IPS-20b (cell line): ENCODE measurements around the gene ANGPT4.
"Not testable (repeated sequence)": the region's sequence is repeated elsewhere in the genome, so short reads cannot be mapped to it uniquely, and the experiment has no call there.

Experiments used
- H3K27ac ChIP-seq: one replicate; pipeline ENCODE4 v1.5.1; 2013; ENCODE audit warnings: low read length
- H3K27me3 ChIP-seq: 2 replicates; pipeline ENCODE4 v1.6.1; 2013; ENCODE audit warnings: mild to moderate bottlenecking, low read length, inconsistent platforms; ENCODE audit not compliant: insufficient read depth
- H3K36me3 ChIP-seq: 2 replicates; pipeline ENCODE4 v1.6.1; 2013; ENCODE audit warnings: low read depth, mild to moderate bottlenecking, inconsistent platforms, low read length, moderate library complexity; ENCODE audit not compliant: insufficient read depth
- H3K4me1 ChIP-seq: 2 replicates; pipeline ENCODE4 v1.6.1; 2013; ENCODE audit warnings: mild to moderate bottlenecking, control low read depth, inconsistent platforms, low read length, moderate library complexity; ENCODE audit not compliant: insufficient read depth
- H3K4me3 ChIP-seq: 2 replicates; pipeline ENCODE4 v1.5.1; 2013; ENCODE audit warnings: mild to moderate bottlenecking, low read length, inconsistent platforms
- H3K9ac ChIP-seq: 2 replicates; pipeline ENCODE4 v1.6.1; 2013; ENCODE audit warnings: low read depth, mild to moderate bottlenecking, inconsistent platforms, low read length, moderate library complexity
- H3K9me3 ChIP-seq: 2 replicates; pipeline ENCODE4 v1.6.1; 2013; ENCODE audit warnings: mild to moderate bottlenecking, low read depth, low read length, inconsistent platforms; ENCODE audit not compliant: insufficient read depth

Gene ANGPT4

DNA sequence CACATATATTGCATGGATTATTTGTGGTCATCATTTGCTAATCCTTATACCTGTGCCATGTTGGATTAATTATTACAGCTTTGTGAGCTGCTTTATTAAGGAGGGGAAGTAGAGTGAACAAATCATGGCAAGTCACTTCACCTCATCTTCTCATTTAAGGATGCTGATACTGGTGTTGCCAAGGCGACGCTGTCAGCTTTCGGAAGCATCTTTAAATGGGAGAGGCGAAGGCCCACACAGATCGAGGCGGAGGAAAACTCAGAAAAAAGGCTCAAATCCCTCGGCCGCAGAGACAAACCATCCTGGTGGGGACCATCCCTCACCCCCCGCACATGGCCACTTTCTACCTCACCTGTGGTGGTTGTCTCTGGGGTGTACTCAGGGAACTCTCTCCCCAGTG, 47.9 kb downstream of the ANGPT4 start:
- no peaks in the 10 kb centered on the region for H3K9me3 ChIP-seq
- H3K4me3 ChIP-seq = no peak overlapping the region
- no peaks in the 10 kb centered on the region; the same call in 1 of the 2 replicates for H3K27me3 ChIP-seq
- no peaks in the 10 kb centered on the region for H3K36me3 ChIP-seq
- no peak overlapping the region for H3K27ac ChIP-seq
- no peaks in the 10 kb centered on the region for H3K4me1 ChIP-seq
- H3K9ac ChIP-seq = no peak overlapping the region

GRCh38 chr20:865440-865839, 50.7 kb downstream of the ANGPT4 start:
- Histone ChIP-seq H3K36me3 (no peaks in the 10 kb centered on the region), H3K9me3 (no peaks in the 10 kb centered on the region), H3K4me1 (no peaks in the 10 kb centered on the region), H3K27me3 (no peaks in the 10 kb centered on the region), H3K27ac (no peak overlapping the region), H3K9ac (no peak overlapping the region), H3K4me3 (no peak overlapping the region)

GRCh38 chr20:860891-861290, 55.2 kb downstream of the ANGPT4 start:
- Histone ChIP-seq H3K27ac (no peak overlapping the region), H3K27me3 (no peaks in the 10 kb centered on the region), H3K4me3 (no peak overlapping the region), H3K9me3 (no peaks in the 10 kb centered on the region), H3K9ac (no peak overlapping the region), H3K4me1 (no peaks in the 10 kb centered on the region), H3K36me3 (no peaks in the 10 kb centered on the region)

DNA sequence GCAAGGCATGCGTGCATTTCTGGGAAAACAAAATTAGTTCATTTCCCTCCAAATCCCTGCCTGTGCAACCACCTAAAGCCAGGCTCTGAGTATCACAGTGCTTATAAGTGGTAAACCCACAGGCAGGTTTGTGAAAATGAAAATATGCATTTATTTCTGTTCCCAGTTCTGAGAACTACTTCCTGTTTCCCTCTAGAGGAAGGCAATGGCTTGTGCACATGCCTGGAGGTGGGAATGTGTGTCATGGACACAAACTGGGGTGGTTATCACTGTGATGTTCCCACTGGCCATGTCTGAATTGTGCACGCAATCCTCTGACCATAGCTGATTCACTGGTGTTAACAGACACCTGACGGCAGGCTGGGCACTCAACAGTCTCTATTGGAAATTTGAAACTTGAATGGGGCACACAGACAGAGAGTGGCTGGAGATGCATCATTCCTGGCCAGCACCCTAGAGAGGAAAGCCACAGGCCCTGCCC, 56.3 kb downstream of the ANGPT4 start:
- Histone ChIP-seq H3K36me3 (no peaks in the 10 kb centered on the region), H3K4me3 (no peak overlapping the region), H3K27me3 (no peaks in the 10 kb centered on the region), H3K27ac (no peak overlapping the region), H3K4me1 (no peaks in the 10 kb centered on the region), H3K9ac (no peak overlapping the region), H3K9me3 (no peaks in the 10 kb centered on the region)

DNA sequence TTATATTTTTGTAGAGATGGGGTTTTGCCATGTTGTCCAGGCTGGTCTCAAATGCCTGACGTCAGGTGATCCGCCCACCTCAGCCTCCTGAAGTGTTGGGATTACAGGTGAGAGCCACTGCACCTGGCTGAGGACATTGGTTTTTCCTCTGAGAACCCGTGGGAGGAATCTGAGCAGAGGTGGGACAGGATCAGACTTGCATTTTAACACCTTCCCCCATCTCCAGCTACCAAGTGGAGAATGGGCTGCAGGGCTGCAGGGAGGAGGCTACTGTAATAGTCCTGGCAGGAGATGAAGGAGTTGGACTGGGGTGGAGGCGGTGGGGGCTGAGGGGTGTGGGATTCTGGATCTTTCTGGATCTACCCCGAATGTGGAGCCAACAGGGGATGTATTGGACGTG, 58.1 kb downstream of the ANGPT4 start:
- H3K27me3 ChIP-seq = no peaks in the 10 kb centered on the region
- H3K9me3 ChIP-seq = no peaks in the 10 kb centered on the region
- H3K4me3 ChIP-seq = no peak overlapping the region
- H3K27ac ChIP-seq = no peak overlapping the region
- no peaks in the 10 kb centered on the region for H3K36me3 ChIP-seq
- H3K4me1 ChIP-seq = no peaks in the 10 kb centered on the region
- no peak overlapping the region for H3K9ac ChIP-seq

DNA sequence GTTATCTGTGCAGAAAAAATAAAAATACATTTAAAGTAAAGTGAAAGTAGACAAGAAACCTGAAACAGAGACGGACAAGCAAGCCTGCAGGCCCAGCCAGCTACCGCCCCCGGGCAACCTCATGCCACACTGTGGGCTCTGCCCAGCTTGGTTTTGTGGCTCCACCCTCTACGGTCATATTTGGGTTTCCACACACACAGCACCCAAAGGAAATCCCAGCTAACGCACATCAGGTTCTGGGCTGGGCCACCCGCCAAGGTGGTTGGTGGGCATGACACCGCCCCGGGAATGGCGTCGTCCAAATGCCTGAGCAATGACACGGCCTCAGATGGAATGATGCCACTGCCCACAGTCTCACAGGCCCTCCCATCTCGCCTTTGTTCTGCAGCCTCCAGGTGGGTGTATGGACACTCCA, 59.8 kb downstream of the ANGPT4 start:
- no peaks in the 10 kb centered on the region for H3K4me1 ChIP-seq
- H3K9me3 ChIP-seq = no peaks in the 10 kb centered on the region
- H3K27me3 ChIP-seq = no peaks in the 10 kb centered on the region
- H3K36me3 ChIP-seq = no peaks in the 10 kb centered on the region
- no peak overlapping the region for H3K9ac ChIP-seq
- no peak overlapping the region for H3K4me3 ChIP-seq
- H3K27ac ChIP-seq = no peak overlapping the region

DNA sequence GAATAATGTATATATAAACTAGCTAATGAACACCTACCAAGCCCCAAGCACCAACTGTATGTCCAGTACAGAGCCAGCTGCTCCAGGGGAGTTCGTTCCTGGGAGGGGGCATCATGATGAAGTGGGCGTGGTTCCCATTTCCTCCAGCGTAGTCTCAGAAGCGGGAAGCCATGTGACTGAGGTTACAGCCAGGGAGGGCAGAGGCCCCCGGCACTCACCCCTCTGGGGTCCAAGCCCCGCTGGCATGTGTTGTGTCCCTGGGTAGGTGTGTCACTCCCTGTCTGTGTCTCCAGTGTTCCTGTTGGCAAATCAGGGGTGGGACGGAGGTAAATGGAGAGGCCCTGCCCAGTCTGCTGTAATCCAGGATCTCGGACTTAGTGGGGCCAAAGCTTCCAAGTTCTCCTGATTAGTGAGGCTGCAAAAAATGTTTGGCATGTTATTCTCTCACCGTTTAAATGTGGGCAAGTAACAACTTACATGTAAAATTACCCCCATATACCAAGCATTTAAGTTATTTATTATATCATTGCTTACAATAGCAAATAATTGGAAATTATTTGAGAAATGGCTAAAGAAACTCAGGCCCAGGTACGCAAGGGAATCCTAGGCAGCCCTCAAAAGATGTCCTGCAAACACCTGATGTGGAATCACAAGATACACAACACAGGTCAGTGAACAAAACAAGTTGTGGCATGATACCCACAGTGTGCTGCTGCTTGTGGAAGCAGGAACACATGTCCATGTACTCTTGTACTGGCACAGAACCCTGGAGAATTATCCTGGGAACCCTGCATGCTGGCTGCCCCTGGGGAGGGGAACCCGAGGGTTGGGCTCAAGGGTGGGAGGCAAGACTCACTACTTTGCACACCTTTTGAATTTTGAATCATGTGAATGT, 60.4 kb downstream of the ANGPT4 start:
- H3K4me1 ChIP-seq = no peaks in the 10 kb centered on the region
- no peak overlapping the region for H3K9ac ChIP-seq
- H3K36me3 ChIP-seq = no peaks in the 10 kb centered on the region
- no peak overlapping the region for H3K27ac ChIP-seq
- H3K4me3 ChIP-seq = no peak overlapping the region
- no peaks in the 10 kb centered on the region for H3K27me3 ChIP-seq
- no peaks in the 10 kb centered on the region for H3K9me3 ChIP-seq

GRCh38 chr20:854601-855000, 61.5 kb downstream of the ANGPT4 start:
- no peak overlapping the region for H3K4me3 ChIP-seq
- H3K36me3 ChIP-seq = no peaks in the 10 kb centered on the region
- no peaks in the 10 kb centered on the region for H3K4me1 ChIP-seq
- H3K9me3 ChIP-seq = no peaks in the 10 kb centered on the region
- H3K27me3 ChIP-seq = no peaks in the 10 kb centered on the region
- H3K27ac ChIP-seq = no peak overlapping the region
- H3K9ac ChIP-seq = no peak overlapping the region

DNA sequence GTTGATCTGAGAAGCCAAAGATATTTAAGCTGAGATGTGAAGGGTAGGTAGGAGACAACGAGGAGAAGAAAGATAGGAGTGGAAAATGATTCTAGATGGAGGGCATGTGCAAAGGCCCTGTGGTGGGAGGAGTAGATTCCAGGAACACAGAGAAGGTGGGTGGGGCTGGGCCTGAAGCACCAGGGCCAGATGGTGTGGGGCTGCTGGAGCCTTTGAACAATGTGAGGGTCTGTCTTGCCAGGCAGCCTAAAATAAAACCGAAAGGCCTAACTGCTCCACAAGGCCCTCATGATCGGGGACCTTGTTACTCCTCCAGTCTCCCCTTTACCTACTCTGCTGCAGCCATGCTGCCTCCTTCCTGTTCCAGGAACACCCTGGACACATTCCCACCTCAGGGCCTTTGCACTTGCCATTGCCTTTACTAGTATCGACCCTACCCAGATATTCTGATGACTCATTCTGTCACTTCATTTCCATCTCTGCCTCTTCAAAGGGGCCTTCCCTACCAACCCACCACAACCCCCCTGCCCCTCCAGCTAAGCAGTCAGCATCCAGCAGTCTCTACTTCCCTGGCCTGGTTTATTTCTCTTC, 62.6 kb downstream of the ANGPT4 start:
- no peaks in the 10 kb centered on the region for H3K9me3 ChIP-seq
- H3K4me1 ChIP-seq = no peaks in the 10 kb centered on the region
- no peak overlapping the region for H3K27ac ChIP-seq
- H3K27me3 ChIP-seq = no peaks in the 10 kb centered on the region
- H3K4me3 ChIP-seq = no peak overlapping the region
- H3K9ac ChIP-seq = no peak overlapping the region
- H3K36me3 ChIP-seq = no peaks in the 10 kb centered on the region

DNA sequence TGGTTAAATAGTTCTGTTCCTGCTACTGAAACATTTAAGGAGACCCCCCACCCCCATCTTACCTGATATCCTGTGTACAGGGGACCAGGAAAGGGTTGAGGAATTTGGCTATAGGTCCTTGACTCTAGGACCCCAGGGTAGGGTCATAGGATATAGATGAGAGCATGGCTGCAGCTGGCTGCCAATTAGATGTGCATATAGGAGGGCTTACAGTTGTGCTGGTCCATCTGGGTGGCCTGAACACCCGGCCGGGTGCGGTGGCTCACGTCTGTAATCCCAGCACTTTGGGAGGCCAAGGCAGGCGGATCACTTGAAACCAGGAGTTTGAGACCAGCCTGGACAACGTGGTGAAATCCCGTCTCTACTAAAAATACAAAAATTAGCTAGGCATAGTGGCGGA, 67.4 kb downstream of the ANGPT4 start:
- H3K9me3 ChIP-seq, H3K4me3 ChIP-seq, H3K9ac ChIP-seq, H3K4me1 ChIP-seq, H3K36me3 ChIP-seq, H3K27ac ChIP-seq: not testable (repeated sequence)
- H3K27me3 ChIP-seq = peaks cover 19% of the 10 kb centered on the region

- no peak overlapping the region for H3K4me3 ChIP-seq
- H3K9me3 ChIP-seq = no peaks in the 10 kb centered on the region
- no peak overlapping the region for H3K9ac ChIP-seq
- H3K36me3 ChIP-seq = no peaks in the 10 kb centered on the region
- H3K27ac ChIP-seq = no peak overlapping the region
- H3K27me3 ChIP-seq = peaks cover 25% of the 10 kb centered on the region
- H3K4me1 ChIP-seq = peaks cover 4% of the 10 kb centered on the region; the same call in 1 of the 2 replicates
Measured at GRCh38 chr20:848193-848592, 67.9 kb downstream of the ANGPT4 start.

DNA sequence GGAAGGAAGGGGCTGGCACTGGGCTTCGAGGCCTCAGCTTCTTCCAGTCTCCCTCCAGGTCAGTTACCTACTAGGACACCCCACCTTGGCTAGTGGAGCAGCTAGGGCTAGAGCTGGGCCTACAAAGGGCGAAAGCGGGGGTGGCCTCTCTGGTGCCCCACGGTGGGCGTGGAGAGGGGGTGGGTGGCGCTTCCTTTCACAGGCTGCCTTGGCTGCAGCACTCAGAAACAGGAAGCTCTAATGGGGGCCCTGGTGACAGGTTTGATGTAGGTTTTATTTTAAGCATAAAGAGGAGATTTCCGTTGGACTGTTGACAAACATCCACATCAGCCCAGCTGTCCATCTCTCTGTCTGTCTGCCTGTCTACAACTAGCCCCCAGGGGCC, 69.2 kb downstream of the ANGPT4 start:
- Histone ChIP-seq H3K27me3 (peaks cover 38% of the 10 kb centered on the region), H3K4me3 (no peak overlapping the region), H3K9ac (no peak overlapping the region), H3K4me1 (peaks cover 9% of the 10 kb centered on the region; the same call in 1 of the 2 replicates), H3K27ac (no peak overlapping the region), H3K36me3 (no peaks in the 10 kb centered on the region), H3K9me3 (no peaks in the 10 kb centered on the region)
